ENCODE results near the gene SLC41A3.

Gene SLC41A3

DNA sequence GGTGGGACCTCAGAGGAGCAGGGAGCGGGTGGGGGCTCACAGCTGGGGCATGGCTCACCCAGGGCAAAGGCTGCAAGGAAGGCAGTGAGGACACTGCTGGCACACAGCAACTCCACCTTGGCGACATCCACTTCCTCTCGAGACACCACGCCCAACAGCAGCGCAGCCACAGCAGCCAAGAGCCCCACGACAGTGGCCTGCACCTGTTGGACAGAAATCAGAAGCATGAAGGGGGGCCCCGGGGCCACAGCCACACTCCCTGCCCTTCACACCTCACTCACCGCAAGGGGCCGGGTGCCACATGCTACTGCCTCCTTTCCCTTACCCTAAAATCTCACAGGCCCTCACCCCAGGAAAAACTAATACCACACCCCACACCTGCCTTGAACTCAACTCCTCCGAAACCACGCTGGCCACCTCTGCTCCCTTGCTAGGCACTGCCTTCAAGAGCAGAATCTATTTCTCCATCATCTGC, 57.6 kb downstream of the SLC41A3 start:
- Histone ChIP-seq H3K9me2 (replicated peaks; ENCODE audit: low read depth, low read length) (no peaks in the 10 kb centered on the region), H3K79me2 (ENCODE audit: insufficient read depth, low read length) (no peaks in the 10 kb centered on the region), H2AFZ (ENCODE audit: low read length) (no peak overlapping the region), H3K27me3 (ENCODE audit: insufficient read depth, low read length, poor library complexity, severe bottlenecking) (no peaks in the 10 kb centered on the region), H3K36me3 (ENCODE audit: insufficient read depth, low read length) (no peaks in the 10 kb centered on the region), H3K4me2 (ENCODE audit: low read depth, low read length, poor library complexity, severe bottlenecking) (no peak overlapping the region), H3F3A (ENCODE audit: low read depth) (no peaks in the 10 kb centered on the region), H3K4me3 (ENCODE audit: low read length, poor library complexity, severe bottlenecking) (no peak overlapping the region), H3K9ac (ENCODE audit: low read depth, low read length, poor library complexity, severe bottlenecking) (no peak overlapping the region), H4K20me1 (ENCODE audit: insufficient read depth, low read length, poor library complexity, severe bottlenecking) (no peaks in the 10 kb centered on the region), H3K9me3 (ENCODE audit: insufficient read depth, low read depth, low read length) (peaks cover 18% of the 10 kb centered on the region; the same call in 1 of the 2 replicates), H3K4me1 (ENCODE audit: insufficient read depth, low read length, poor library complexity, severe bottlenecking) (no peaks in the 10 kb centered on the region)
- TF ChIP-seq, protein P1, sequence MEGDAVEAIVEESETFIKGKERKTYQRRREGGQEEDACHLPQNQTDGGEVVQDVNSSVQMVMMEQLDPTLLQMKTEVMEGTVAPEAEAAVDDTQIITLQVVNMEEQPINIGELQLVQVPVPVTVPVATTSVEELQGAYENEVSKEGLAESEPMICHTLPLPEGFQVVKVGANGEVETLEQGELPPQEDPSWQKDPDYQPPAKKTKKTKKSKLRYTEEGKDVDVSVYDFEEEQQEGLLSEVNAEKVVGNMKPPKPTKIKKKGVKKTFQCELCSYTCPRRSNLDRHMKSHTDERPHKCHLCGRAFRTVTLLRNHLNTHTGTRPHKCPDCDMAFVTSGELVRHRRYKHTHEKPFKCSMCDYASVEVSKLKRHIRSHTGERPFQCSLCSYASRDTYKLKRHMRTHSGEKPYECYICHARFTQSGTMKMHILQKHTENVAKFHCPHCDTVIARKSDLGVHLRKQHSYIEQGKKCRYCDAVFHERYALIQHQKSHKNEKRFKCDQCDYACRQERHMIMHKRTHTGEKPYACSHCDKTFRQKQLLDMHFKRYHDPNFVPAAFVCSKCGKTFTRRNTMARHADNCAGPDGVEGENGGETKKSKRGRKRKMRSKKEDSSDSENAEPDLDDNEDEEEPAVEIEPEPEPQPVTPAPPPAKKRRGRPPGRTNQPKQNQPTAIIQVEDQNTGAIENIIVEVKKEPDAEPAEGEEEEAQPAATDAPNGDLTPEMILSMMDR (conservative IDR thresholded peaks at IDR 0.05; ENCODE audit: low read length): no peak
- no peak for TF ChIP-seq EZH2phosphoT487 (IDR thresholded peaks at IDR 0.05; ENCODE audit: borderline replicate concordance)

- Histone ChIP-seq H3K4me1 (ENCODE audit: insufficient read depth, low read length, poor library complexity, severe bottlenecking) (no peaks in the 10 kb centered on the region), H3K79me2 (ENCODE audit: insufficient read depth, low read length) (no peaks in the 10 kb centered on the region), H3K9me3 (ENCODE audit: insufficient read depth, low read depth, low read length) (peaks cover 18% of the 10 kb centered on the region; the same call in 1 of the 2 replicates), H2AFZ (ENCODE audit: low read length) (no peak overlapping the region), H3K36me3 (ENCODE audit: insufficient read depth, low read length) (no peaks in the 10 kb centered on the region), H3K9ac (ENCODE audit: low read depth, low read length, poor library complexity, severe bottlenecking) (no peak overlapping the region), H3F3A (ENCODE audit: low read depth) (no peaks in the 10 kb centered on the region), H3K4me3 (ENCODE audit: low read length, poor library complexity, severe bottlenecking) (no peak overlapping the region), H3K4me2 (ENCODE audit: low read depth, low read length, poor library complexity, severe bottlenecking) (no peak overlapping the region), H4K20me1 (ENCODE audit: insufficient read depth, low read length, poor library complexity, severe bottlenecking) (no peaks in the 10 kb centered on the region), H3K27me3 (ENCODE audit: insufficient read depth, low read length, poor library complexity, severe bottlenecking) (no peaks in the 10 kb centered on the region), H3K9me2 (replicated peaks; ENCODE audit: low read depth, low read length) (no peaks in the 10 kb centered on the region)
- no peak for TF ChIP-seq EZH2phosphoT487 (IDR thresholded peaks at IDR 0.05; ENCODE audit: borderline replicate concordance)
- TF ChIP-seq, protein P1 (conservative IDR thresholded peaks at IDR 0.05; ENCODE audit: low read length): no peak
These were observed 58.1 kb downstream of the SLC41A3 start for GRCh38 chr3:126025862-126026261.

DNA sequence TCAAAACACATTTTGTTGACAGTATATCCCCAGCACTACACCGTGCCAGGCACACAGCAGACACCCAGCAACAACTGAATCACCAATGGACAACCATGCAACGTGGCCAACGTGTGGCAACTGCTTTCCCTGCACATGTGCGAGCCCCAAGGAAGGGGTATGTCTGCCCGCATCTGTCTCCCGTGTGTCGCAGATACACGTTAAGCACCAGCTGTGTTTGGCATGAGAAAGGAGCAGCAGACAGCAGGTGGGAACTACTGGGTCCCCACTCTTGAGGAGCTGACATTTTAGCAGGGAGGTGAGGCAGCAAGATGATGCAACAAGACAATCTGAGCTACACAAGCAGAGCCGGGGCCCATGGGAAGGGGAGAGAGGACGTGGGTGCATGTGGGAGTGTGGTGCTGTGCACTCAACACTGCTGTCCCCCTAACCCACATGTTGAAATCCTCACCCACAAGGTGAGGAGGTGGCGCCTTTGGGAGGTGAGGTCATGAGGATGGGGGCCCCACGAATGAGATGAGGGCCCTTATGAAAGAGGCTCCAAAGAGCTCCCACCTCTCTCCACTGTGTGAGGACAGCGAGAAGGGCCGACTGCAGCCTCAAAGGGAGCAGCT, 58.7 kb downstream of the SLC41A3 start:
- Histone ChIP-seq H3K4me3 (ENCODE audit: low read length, poor library complexity, severe bottlenecking) (no peak overlapping the region), H3K36me3 (ENCODE audit: insufficient read depth, low read length) (no peaks in the 10 kb centered on the region), H3K9me2 (replicated peaks; ENCODE audit: low read depth, low read length) (no peaks in the 10 kb centered on the region), H3K9ac (ENCODE audit: low read depth, low read length, poor library complexity, severe bottlenecking) (no peak overlapping the region), H2AFZ (ENCODE audit: low read length) (no peak overlapping the region), H3F3A (ENCODE audit: low read depth) (no peaks in the 10 kb centered on the region), H4K20me1 (ENCODE audit: insufficient read depth, low read length, poor library complexity, severe bottlenecking) (no peaks in the 10 kb centered on the region), H3K27me3 (ENCODE audit: insufficient read depth, low read length, poor library complexity, severe bottlenecking) (no peaks in the 10 kb centered on the region), H3K4me1 (ENCODE audit: insufficient read depth, low read length, poor library complexity, severe bottlenecking) (no peaks in the 10 kb centered on the region), H3K9me3 (ENCODE audit: insufficient read depth, low read depth, low read length) (peaks cover 18% of the 10 kb centered on the region; the same call in 1 of the 2 replicates), H3K79me2 (ENCODE audit: insufficient read depth, low read length) (no peaks in the 10 kb centered on the region), H3K4me2 (ENCODE audit: low read depth, low read length, poor library complexity, severe bottlenecking) (no peak overlapping the region)
- TF ChIP-seq, protein P1 (conservative IDR thresholded peaks at IDR 0.05; ENCODE audit: low read length): no peak
- no peak for TF ChIP-seq EZH2phosphoT487 (IDR thresholded peaks at IDR 0.05; ENCODE audit: borderline replicate concordance)

All from Loucy (cell line).